ENCODE measurements around the gene RAD50.

DNA sequence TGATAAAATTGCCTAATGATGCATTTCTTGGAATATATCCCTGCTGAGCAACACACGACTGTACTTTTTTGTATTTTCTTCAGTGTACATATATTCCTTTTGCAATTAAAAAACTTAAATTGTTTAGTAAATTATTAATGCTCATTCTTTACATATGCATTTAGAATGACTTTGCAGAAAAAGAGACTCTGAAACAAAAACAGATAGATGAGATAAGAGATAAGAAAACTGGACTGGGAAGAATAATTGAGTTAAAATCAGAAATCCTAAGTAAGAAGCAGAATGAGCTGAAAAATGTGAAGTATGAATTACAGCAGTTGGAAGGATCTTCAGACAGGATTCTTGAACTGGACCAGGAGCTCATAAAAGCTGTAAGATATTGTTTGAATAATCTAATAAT lies 32.7 kb downstream of the RAD50 start:
- TF ChIP-seq, protein P1, sequence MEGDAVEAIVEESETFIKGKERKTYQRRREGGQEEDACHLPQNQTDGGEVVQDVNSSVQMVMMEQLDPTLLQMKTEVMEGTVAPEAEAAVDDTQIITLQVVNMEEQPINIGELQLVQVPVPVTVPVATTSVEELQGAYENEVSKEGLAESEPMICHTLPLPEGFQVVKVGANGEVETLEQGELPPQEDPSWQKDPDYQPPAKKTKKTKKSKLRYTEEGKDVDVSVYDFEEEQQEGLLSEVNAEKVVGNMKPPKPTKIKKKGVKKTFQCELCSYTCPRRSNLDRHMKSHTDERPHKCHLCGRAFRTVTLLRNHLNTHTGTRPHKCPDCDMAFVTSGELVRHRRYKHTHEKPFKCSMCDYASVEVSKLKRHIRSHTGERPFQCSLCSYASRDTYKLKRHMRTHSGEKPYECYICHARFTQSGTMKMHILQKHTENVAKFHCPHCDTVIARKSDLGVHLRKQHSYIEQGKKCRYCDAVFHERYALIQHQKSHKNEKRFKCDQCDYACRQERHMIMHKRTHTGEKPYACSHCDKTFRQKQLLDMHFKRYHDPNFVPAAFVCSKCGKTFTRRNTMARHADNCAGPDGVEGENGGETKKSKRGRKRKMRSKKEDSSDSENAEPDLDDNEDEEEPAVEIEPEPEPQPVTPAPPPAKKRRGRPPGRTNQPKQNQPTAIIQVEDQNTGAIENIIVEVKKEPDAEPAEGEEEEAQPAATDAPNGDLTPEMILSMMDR (IDR thresholded peaks at IDR 0.05): no peak
- no peak for TF ChIP-seq EP300 (IDR thresholded peaks at IDR 0.05)
- no peak for TF ChIP-seq POLR2A (IDR thresholded peaks at IDR 0.05; ENCODE audit: low read depth)
- no peak for TF ChIP-seq POLR2AphosphoS5 (IDR thresholded peaks at IDR 0.05)

All from esophagus muscularis mucosa (tissue), 4 donors.